IMR-90 (cell line): Measurements from ENCODE around the gene TMPRSS15. TPM values are rescaled to one million over a fixed set of nuclear protein-coding genes. Genes with fewer than 3 reads are reported as not detected.

Experiments
- ATAC-seq: fragments of 200-7000 bp; cut with Tn5 transposase; 2 replicates; pipeline ENCODE4 v1.9.1; 2020; ENCODE audit warnings: low read depth, mild to moderate bottlenecking, moderate library complexity
- BruUV-seq: library from RNA; stranded (reverse); fragments of 400-500 nt; replicated peaks from 2 replicates; lab custom pipeline; 2021; lab: Mats Ljungman, UMichigan
- CTCF ChIA-PET: fragments of 300-600 bp; formaldehyde crosslinking; extraction: SDS; loops from one replicate; lab custom pipeline; 2021; ENCODE audit warnings: antibody characterized with exemption; lab: Yijun Ruan, JAX
- POLR2A ChIA-PET: fragments of 300-600 bp; sonication (Branson Sonifier 250); formaldehyde crosslinking; loops from one replicate; lab custom pipeline; 2022; ENCODE audit warnings: antibody characterized with exemption; ENCODE audit not compliant: unreplicated experiment; lab: Charles Lee
- DNase-seq: peaks from one replicate; pipeline ENCODE4 v3.0.0; 2013
- H2AFZ ChIP-seq: replicated peaks from 2 replicates; pipeline ENCODE3; 2013; ENCODE audit warnings: low read length, mild to moderate bottlenecking; ENCODE audit not compliant: poor library complexity
- H2AK5ac ChIP-seq: 2 replicates; pipeline ENCODE4 v1.6.1; 2013; ENCODE audit warnings: low read depth, low read length, inconsistent platforms
- H2AK9ac ChIP-seq: replicated peaks from 2 replicates; pipeline ENCODE3; 2013; ENCODE audit warnings: mild to moderate bottlenecking, low read depth, low read length, moderate library complexity; ENCODE audit not compliant: poor library complexity
- H2BK120ac ChIP-seq: 2 replicates; pipeline ENCODE4 v1.6.1; 2013; ENCODE audit warnings: low read depth, low read length, inconsistent platforms
- H2BK15ac ChIP-seq: 3 replicates; pipeline ENCODE4 v1.6.1; 2013; ENCODE audit warnings: low read depth, low read length, inconsistent platforms
- H2BK20ac ChIP-seq: 2 replicates; pipeline ENCODE4 v1.6.1; 2013; ENCODE audit warnings: low read depth, mild to moderate bottlenecking, inconsistent platforms, low read length, moderate library complexity
- H2BK5ac ChIP-seq: 2 replicates; pipeline ENCODE4 v1.6.1; 2013; ENCODE audit warnings: mild to moderate bottlenecking, low read depth, low read length, inconsistent platforms; ENCODE audit not compliant: poor library complexity, severe bottlenecking
- H3K14ac ChIP-seq: replicated peaks from 2 replicates; pipeline ENCODE4 v1.6.1; 2013; ENCODE audit warnings: low read depth, low read length, inconsistent platforms
- H3K18ac ChIP-seq: 2 replicates; pipeline ENCODE4 v1.6.1; 2013; ENCODE audit warnings: low read depth, low read length, control low read depth
- H3K23ac ChIP-seq: 2 replicates; pipeline ENCODE4 v1.6.1; 2013; ENCODE audit warnings: low read depth, low read length, inconsistent platforms
- H3K27ac ChIP-seq: 2 replicates; pipeline ENCODE4 v1.5.1; 2013; ENCODE audit warnings: mild to moderate bottlenecking, control low read depth, low read length; ENCODE audit not compliant: insufficient read depth
- H3K27me3 ChIP-seq: 2 replicates; pipeline ENCODE4 v1.6.1; 2013; ENCODE audit warnings: low read length; ENCODE audit not compliant: control insufficient read depth, insufficient read depth
- H3K36me3 ChIP-seq: 2 replicates; pipeline ENCODE4 v1.6.1; 2013; ENCODE audit warnings: low read length, mixed read lengths; ENCODE audit not compliant: control insufficient read depth, insufficient read depth
- H3K4ac ChIP-seq: 2 replicates; pipeline ENCODE4 v1.6.1; 2013; ENCODE audit warnings: low read depth, low read length, inconsistent platforms
- H3K4me1 ChIP-seq: 2 replicates; pipeline ENCODE4 v1.6.1; 2013; ENCODE audit warnings: low read length, mixed read lengths; ENCODE audit not compliant: control insufficient read depth, insufficient read depth
- H3K4me2 ChIP-seq: 2 replicates; pipeline ENCODE4 v1.6.1; 2013; ENCODE audit warnings: low read depth, mild to moderate bottlenecking, control low read depth, low read length, moderate library complexity
- H3K4me3 ChIP-seq: 2 replicates; pipeline ENCODE4 v1.5.1; 2013; ENCODE audit warnings: low read depth, mild to moderate bottlenecking, control low read depth, low read length, moderate library complexity; ENCODE audit not compliant: insufficient read depth
- H3K56ac ChIP-seq: 2 replicates; pipeline ENCODE4 v1.6.1; 2013; ENCODE audit warnings: low read length, inconsistent platforms; ENCODE audit not compliant: insufficient read depth; ENCODE audit errors: extremely low read depth
- H3K79me1 ChIP-seq, 2 experiments: 2 replicates each; pipeline ENCODE4 v1.6.1; 2013; ENCODE audit warnings: low read length in 2 of 2, inconsistent platforms in 1 of 2, low read depth in 1 of 2
- H3K9ac ChIP-seq: 2 replicates; pipeline ENCODE4 v1.6.1; 2013; ENCODE audit warnings: low read depth, low read length, control low read depth
- H3K9me1 ChIP-seq: 2 replicates; pipeline ENCODE4 v1.6.1; 2013; ENCODE audit warnings: low read length, inconsistent platforms; ENCODE audit not compliant: insufficient read depth
- H3K9me3 ChIP-seq: 2 replicates; pipeline ENCODE4 v1.6.1; 2013; ENCODE audit warnings: low read length; ENCODE audit not compliant: control insufficient read depth, insufficient read depth
- H4K20me1 ChIP-seq: 2 replicates; pipeline ENCODE4 v1.6.1; 2013; ENCODE audit warnings: low read length, inconsistent platforms; ENCODE audit not compliant: insufficient read depth
- H4K5ac ChIP-seq: 2 replicates; pipeline ENCODE4 v1.6.1; 2013; ENCODE audit warnings: mild to moderate bottlenecking, low read depth, low read length, control low read depth
- H4K8ac ChIP-seq, 2 experiments: 2 replicates each; pipeline ENCODE4 v1.6.1; 2013; ENCODE audit warnings: low read depth in 2 of 2, low read length in 2 of 2, control low read depth in 1 of 2, inconsistent platforms in 1 of 2
- H4K91ac ChIP-seq: 2 replicates; pipeline ENCODE4 v1.6.1; 2013; ENCODE audit warnings: low read depth, low read length, inconsistent platforms; ENCODE audit not compliant: insufficient read depth
- FOS ChIP-seq: fragments of 150-350 bp; IDR thresholded peaks from 2 replicates; pipeline ENCODE4 v1.6.1; 2016; ENCODE audit warnings: low read depth, low read length
- MXI1 ChIP-seq: IDR thresholded peaks from 2 replicates; pipeline ENCODE4 v1.6.1; 2012; ENCODE audit warnings: low read depth, mild to moderate bottlenecking, low read length, moderate library complexity, borderline replicate concordance
- NFE2L2 ChIP-seq: fragments of 150-350 bp; IDR thresholded peaks from 2 replicates; pipeline ENCODE4 v1.6.1; 2016; ENCODE audit warnings: low read depth, mild to moderate bottlenecking, low read length
- RAD21 ChIP-seq: IDR thresholded peaks from 2 replicates; pipeline ENCODE4 v1.6.1; 2012; ENCODE audit warnings: low read length, improper control_type of control experiment
- USF2 ChIP-seq: fragments of 150-350 bp; IDR thresholded peaks from 2 replicates; pipeline ENCODE4 v1.6.1; 2017; ENCODE audit warnings: mild to moderate bottlenecking, antibody characterized with exemption, low read length, low read depth
- WGBS, 2 experiments: methylation state at CpG; one replicate each; pipeline versions ENCODE4 v1.1.5 to v1.1.7; 2013; ENCODE audit warnings: missing lambda C conversion rate in 2 of 2; ENCODE audit not compliant: insufficient read length in 1 of 2; ENCODE audit errors: extremely low coverage in 2 of 2; 5-methylcytosine and 5-hydroxymethylcytosine counted together
- dilution Hi-C: fragments of 300-500 bp; cut with HindIII; formaldehyde crosslinking; loops from one replicate; pipeline ENCODE4 v1.14.3; 2018; ENCODE audit warnings: low sequenced_read_pairs; ENCODE audit not compliant: unreplicated experiment
- in situ Hi-C: fragments of 300-500 bp; cut with MboI; formaldehyde crosslinking; loops from 3 replicates; pipeline ENCODE4 v1.14.3; 2019; ENCODE audit warnings: low sequenced_read_pairs, inconsistent platforms, mixed read lengths
- intact Hi-C: fragments of 100-400 bp; cut with micrococcal nuclease; formaldehyde crosslinking; loops from 2 replicates; pipeline ENCODE4 v1.10.0; 2022
- polyA plus RNA-seq, 3 experiments: library from polyadenylated mRNA; depleted of rRNA; stranded (reverse); fragments of >200 nt; gene quantifications; 2 replicates each; pipeline ENCODE4 v1.2.3, GENCODE V29; 2012; ENCODE audit warnings: low replicate concordance in 1 of 3
- total RNA-seq: library from RNA; depleted of rRNA; stranded (reverse); fragments of >200 nt; gene quantifications from 2 replicates; pipeline ENCODE4 v1.2.3, GENCODE V29; 2012

TMPRSS15 gene
- total and polyA plus RNA-seq, 2 of the 4 experiments (the other 2 are of a cell fraction) = not detected

GRCh38 chr21:18222346-18222745 is 181.2 kb downstream of the TMPRSS15 start:
- ATAC-seq (no peak), DNase-seq (no peak)
- H3K4me2 ChIP-seq = no peak overlapping the region
- dilution Hi-C loops = no loop called here
- H4K8ac ChIP-seq = no peak overlapping the region
- H3K27me3 ChIP-seq = no peaks in the 10 kb centered on the region
- H2AK5ac ChIP-seq = no peak overlapping the region
- no peaks in the 10 kb centered on the region for H3K79me1 ChIP-seq
- H3K4me3 ChIP-seq = no peak overlapping the region
- no peak overlapping the region for H3K56ac ChIP-seq
- no peak for TF ChIP-seq FOS
- TF ChIP-seq NFE2L2 = no peak
- TF ChIP-seq MXI1 = no peak
- TF ChIP-seq USF2 = no peak
- no peak for TF ChIP-seq RAD21
- BruUV-seq = no TSS peak
- H4K91ac ChIP-seq = no peak overlapping the region
- WGBS, 2 experiments = no CpG with 5 or more reads among the region's 1 CpG
- no peak overlapping the region for H3K23ac ChIP-seq
- no peaks in the 10 kb centered on the region for H3K9me1 ChIP-seq
- H3K36me3 ChIP-seq = no peaks in the 10 kb centered on the region
- ChIA-PET POLR2A (no interaction called here), CTCF (no interaction called here)
- H2BK5ac ChIP-seq = no peak overlapping the region
- H3K4ac ChIP-seq = no peak overlapping the region
- no peak overlapping the region for H2AFZ ChIP-seq
- no peak overlapping the region for H2AK9ac ChIP-seq
- no peak overlapping the region for H3K18ac ChIP-seq
- H2BK15ac ChIP-seq = no peak overlapping the region
- H4K5ac ChIP-seq = no peak overlapping the region
- no peak overlapping the region for H3K9ac ChIP-seq
- H3K4me1 ChIP-seq = no peaks in the 10 kb centered on the region
- intact Hi-C loops = no loop called here
- H2BK120ac ChIP-seq = no peak overlapping the region
- H3K14ac ChIP-seq = no peak overlapping the region
- in situ Hi-C loops = no loop called here
- H2BK20ac ChIP-seq = no peak overlapping the region
- H4K20me1 ChIP-seq = no peaks in the 10 kb centered on the region
- no peak overlapping the region for H3K27ac ChIP-seq
- peaks cover 16% of the 10 kb centered on the region for H3K9me3 ChIP-seq
